HG03354 (cell line): ENCODE data around the gene C1QTNF2.

Experiments
- ATAC-seq: cut with Tn5 transposase; IDR thresholded peaks from one replicate; pipeline ENCODE4 v1.9.1; 2021; ENCODE audit warnings: mild to moderate bottlenecking; ENCODE audit not compliant: unreplicated experiment, poor library complexity, severe bottlenecking

Gene C1QTNF2

DNA sequence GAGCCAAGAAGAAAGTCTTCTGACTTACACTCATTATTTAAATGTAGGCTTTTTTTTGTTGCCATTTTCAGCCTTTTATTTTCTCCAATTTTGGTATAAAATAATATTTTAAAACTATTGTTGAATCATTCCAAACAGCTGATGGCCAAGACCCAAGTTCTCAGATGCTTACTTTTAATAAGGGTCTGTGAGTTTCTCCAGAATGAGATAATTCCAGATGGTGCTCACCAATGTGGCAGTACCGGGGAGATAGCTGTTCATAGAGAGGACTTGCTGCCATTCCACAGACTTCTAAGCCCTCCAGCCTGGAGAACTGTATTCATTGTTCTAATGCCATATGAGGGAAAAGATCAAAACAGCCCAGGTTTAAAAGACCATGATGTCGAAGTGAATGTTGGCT lies 5.3 kb upstream of the C1QTNF2 start:
- no peak for ATAC-seq

- no peak for ATAC-seq
Measured at GRCh38 chr5:160375166-160375565, 4.7 kb upstream of the C1QTNF2 start.

DNA sequence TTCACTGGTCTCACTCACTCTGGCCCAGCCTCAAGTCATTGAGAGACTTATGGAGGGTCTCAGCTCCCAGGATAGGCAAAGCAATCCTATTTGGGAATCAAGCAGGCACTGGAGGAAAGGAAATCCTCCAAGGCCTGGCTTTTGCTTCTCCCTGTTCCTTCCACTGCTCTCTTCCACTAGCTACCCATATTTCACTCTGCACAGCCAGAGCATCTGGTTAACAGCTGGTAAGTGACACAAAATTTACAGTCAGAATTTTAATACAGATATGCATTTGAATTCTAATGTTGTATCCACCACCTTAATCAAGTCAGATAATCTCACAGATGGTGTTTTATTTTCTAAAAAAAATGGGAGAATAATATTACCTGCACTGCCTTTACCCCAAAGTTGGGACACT lies 868 bp upstream of the C1QTNF2 start:
- no peak for ATAC-seq

- no peak for ATAC-seq
Measured at GRCh38 chr5:160370713-160371034, 248 bp upstream of the C1QTNF2 start.

DNA sequence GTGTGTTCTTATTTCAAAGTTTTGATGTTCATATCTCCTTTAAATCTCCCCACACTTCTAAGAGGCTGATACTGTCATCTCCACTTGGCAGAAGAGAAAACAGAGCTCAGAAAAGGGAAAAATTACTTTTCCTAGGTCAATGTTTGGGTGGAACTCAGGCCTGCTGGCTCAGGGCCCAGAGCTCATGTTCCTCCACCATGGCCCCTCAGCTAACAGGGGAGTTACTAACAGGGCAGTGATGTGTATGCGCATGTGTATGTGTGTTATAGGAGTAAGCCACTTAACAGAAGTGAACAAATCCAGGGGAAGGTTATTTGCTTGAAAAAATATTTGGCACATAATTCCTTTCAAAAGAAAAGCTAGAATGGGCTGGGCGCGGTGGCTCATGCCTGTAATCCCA lies 2.5 kb downstream of the C1QTNF2 start:
- no peak for ATAC-seq

- ATAC-seq: no peak
Measured at GRCh38 chr5:160367261-160367660, 3.2 kb downstream of the C1QTNF2 start.

- no peak for ATAC-seq
Measured at GRCh38 chr5:160366230-160366629, 4.2 kb downstream of the C1QTNF2 start.

GRCh38 chr5:160363660-160364395 lies 6.6 kb downstream of the C1QTNF2 start:
- ATAC-seq: no peak

- ATAC-seq: no peak
Measured at GRCh38 chr5:160363211-160363610, 7.2 kb downstream of the C1QTNF2 start.

GRCh38 chr5:160361624-160362228 lies 8.7 kb downstream of the C1QTNF2 start:
- no peak for ATAC-seq

GRCh38 chr5:160360310-160360709 lies 10.1 kb downstream of the C1QTNF2 start:
- no peak for ATAC-seq

GRCh38 chr5:160359816-160360215 lies 10.6 kb downstream of the C1QTNF2 start:
- ATAC-seq: no peak

DNA sequence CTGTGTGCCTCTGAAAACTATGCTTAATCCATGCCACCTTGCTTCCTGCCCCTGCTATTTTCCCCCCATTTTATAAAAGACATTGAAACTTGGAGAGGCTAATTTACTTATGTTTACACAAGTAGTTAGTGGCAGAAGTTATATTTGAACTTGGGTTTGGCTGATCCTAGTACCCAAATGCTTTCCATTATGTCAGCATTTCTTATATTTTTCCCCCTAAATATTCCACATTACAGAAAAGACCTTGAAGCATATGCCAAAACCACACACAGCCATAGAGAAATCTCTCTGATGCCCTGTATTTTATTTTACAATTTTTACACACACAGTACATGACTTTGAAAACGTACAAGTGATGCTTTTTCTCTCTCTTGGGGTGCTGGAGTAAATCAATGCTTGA lies 11.2 kb downstream of the C1QTNF2 start:
- no peak for ATAC-seq

- ATAC-seq: no peak
Measured at GRCh38 chr5:160357861-160358411, 12.5 kb downstream of the C1QTNF2 start.

GRCh38 chr5:160357394-160357793 lies 13.0 kb downstream of the C1QTNF2 start:
- no peak for ATAC-seq

- ATAC-seq: no peak
Measured at GRCh38 chr5:160356550-160357347, 13.7 kb downstream of the C1QTNF2 start.

DNA sequence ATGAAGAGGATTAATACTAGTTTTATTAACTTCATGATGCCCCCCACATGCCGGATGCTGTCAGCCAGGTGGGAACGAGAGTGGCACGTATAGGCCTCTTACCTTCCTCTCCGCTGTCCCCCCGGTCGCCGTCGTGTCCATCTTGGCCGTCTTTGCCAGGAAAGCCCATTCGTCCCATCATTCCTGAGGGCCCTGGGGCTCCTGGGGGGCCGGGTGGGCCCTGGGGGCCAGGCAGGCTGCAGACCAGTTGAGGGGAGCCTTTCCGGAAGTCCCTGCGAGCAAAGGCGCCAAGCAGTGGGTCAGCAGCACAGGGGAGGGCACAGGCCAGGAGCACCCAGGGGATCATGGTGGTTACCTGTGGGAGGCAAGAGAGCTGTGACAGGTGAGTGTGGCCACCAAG lies 15.8 kb downstream of the C1QTNF2 start:
- ATAC-seq: no peak

DNA sequence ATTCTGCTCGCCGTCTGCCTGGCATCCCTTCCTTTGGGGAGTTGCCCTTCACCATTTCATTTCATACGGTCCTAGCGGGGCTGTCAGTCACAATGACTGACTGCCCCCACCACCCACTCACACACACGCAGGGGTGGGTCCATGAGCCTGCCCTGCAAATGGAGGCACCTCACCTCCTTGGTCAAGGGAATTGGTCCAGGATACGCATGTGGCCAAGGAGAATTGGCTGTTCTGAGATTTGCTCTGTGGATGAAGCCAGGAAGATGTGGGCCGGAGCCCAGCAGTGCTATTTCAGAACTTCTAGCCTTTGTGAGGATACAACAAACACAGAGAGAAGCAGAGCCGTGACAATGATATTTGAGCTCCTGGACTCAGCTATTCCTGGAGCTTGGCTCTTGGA lies 17.0 kb downstream of the C1QTNF2 start:
- ATAC-seq: no peak

GRCh38 chr5:160352308-160352707 lies 18.1 kb downstream of the C1QTNF2 start:
- no peak for ATAC-seq

DNA sequence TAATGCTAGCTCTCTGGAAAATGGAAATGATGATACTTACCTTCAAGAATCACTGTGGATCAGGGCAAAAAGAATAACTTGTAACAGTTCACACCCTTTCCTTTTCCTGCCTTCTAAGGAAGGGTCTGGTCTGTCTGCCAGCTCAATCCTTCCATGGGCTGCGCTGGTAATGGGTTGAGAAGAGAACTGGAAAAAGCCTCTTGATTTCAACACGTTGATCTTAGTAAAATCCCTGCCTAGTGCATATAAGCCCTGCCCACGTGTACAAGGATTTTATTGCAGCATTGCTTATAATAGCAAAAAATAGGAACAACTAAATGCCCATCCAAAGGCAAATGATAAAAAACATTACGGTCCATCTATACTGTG lies 20.5 kb downstream of the C1QTNF2 start:
- no peak for ATAC-seq
